ENCODE results near the gene C16orf54. TPM values are rescaled to one million over a fixed set of nuclear protein-coding genes. Genes with fewer than 3 reads are reported as not detected.

The C16orf54 gene
- total and polyA plus RNA-seq, 2 donors (not counting 1 experiment from before 2014, with no cell fraction given): not detected

DNA sequence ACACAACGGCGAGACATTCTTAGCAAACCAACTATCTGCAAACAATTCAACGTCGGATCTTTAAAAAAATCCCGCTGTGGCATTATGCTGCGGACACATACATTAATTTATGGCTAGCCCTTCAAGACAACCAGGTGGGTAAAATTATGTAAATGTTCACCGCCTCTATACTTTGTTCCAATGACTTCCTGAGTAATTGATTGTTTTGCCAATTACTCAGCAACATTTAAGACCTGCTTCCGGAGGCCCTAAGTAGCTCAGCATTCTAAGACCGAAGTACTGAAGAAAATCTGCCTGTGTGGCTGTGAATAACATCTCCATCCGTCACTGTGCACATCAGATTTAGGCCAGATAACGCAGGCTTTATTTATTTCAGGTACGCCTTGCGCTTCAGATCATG, 43.5 kb downstream of the C16orf54 start:
- H4K20me1 ChIP-seq (ENCODE audit: control insufficient read depth, extremely low read depth, insufficient read depth, low read length): no peaks in the 10 kb centered on the region
- H3K9me3 ChIP-seq (ENCODE audit: control insufficient read depth, insufficient read depth, low read depth, low read length): no peaks in the 10 kb centered on the region
- no peak overlapping the region for H3K27ac ChIP-seq (ENCODE audit: insufficient read depth, low read length)
- no peak overlapping the region for H3K4me2 ChIP-seq (ENCODE audit: extremely low read depth, insufficient read depth, low read length)
- DNase-seq (ENCODE audit: low read depth in 2 of 2): no peak
- no peaks in the 10 kb centered on the region for H3K4me1 ChIP-seq (ENCODE audit: control insufficient read depth, extremely low read depth, insufficient read depth, low read length)
- TF ChIP-seq, protein P1, sequence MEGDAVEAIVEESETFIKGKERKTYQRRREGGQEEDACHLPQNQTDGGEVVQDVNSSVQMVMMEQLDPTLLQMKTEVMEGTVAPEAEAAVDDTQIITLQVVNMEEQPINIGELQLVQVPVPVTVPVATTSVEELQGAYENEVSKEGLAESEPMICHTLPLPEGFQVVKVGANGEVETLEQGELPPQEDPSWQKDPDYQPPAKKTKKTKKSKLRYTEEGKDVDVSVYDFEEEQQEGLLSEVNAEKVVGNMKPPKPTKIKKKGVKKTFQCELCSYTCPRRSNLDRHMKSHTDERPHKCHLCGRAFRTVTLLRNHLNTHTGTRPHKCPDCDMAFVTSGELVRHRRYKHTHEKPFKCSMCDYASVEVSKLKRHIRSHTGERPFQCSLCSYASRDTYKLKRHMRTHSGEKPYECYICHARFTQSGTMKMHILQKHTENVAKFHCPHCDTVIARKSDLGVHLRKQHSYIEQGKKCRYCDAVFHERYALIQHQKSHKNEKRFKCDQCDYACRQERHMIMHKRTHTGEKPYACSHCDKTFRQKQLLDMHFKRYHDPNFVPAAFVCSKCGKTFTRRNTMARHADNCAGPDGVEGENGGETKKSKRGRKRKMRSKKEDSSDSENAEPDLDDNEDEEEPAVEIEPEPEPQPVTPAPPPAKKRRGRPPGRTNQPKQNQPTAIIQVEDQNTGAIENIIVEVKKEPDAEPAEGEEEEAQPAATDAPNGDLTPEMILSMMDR (conservative IDR thresholded peaks at IDR 0.05 in 1 of 2, IDR thresholded peaks at IDR 0.05 in 1 of 2; ENCODE audit: low read depth in 1 of 2, low read length in 2 of 2): no peak
- no peak for TF ChIP-seq EZH2 (IDR thresholded peaks at IDR 0.05; ENCODE audit: low read length, missing control alignments)
- no peak overlapping the region for H3K4me3 ChIP-seq (replicated peaks in 1 of 4; ENCODE audit: control extremely low read depth in 1 of 4, insufficient read depth in 1 of 4, low read depth in 3 of 4, low read length in 4 of 4)
- H3K36me3 ChIP-seq (ENCODE audit: control insufficient read depth, insufficient read depth, low read length): no peaks in the 10 kb centered on the region
- H3K9ac ChIP-seq (ENCODE audit: insufficient read depth, low read length): no peak overlapping the region
- H3K79me2 ChIP-seq (ENCODE audit: control insufficient read depth, insufficient read depth, low read length): no peaks in the 10 kb centered on the region
- H3K27me3 ChIP-seq (ENCODE audit: control insufficient read depth, insufficient read depth, low read length): no peaks in the 10 kb centered on the region
- no peak overlapping the region for H2AFZ ChIP-seq (ENCODE audit: low read length)

GRCh38 chr16:29701214-29701555, 44.6 kb downstream of the C16orf54 start:
- Histone ChIP-seq H3K9me3 (ENCODE audit: control insufficient read depth, insufficient read depth, low read depth, low read length) (no peaks in the 10 kb centered on the region), H3K4me3 (replicated peaks in 1 of 4; ENCODE audit: control extremely low read depth in 1 of 4, insufficient read depth in 1 of 4, low read depth in 3 of 4, low read length in 4 of 4) (no peak overlapping the region), H3K79me2 (ENCODE audit: control insufficient read depth, insufficient read depth, low read length) (no peaks in the 10 kb centered on the region), H3K27me3 (ENCODE audit: control insufficient read depth, insufficient read depth, low read length) (no peaks in the 10 kb centered on the region), H3K9ac (ENCODE audit: insufficient read depth, low read length) (no peak overlapping the region), H3K27ac (ENCODE audit: insufficient read depth, low read length) (no peak overlapping the region), H3K4me1 (ENCODE audit: control insufficient read depth, extremely low read depth, insufficient read depth, low read length) (no peaks in the 10 kb centered on the region), H3K36me3 (ENCODE audit: control insufficient read depth, insufficient read depth, low read length) (no peaks in the 10 kb centered on the region), H2AFZ (ENCODE audit: low read length) (no peak overlapping the region), H4K20me1 (ENCODE audit: control insufficient read depth, extremely low read depth, insufficient read depth, low read length) (no peaks in the 10 kb centered on the region), H3K4me2 (ENCODE audit: extremely low read depth, insufficient read depth, low read length) (no peak overlapping the region)
- no peak for DNase-seq (ENCODE audit: low read depth in 2 of 2)
- TF ChIP-seq, protein P1 (conservative IDR thresholded peaks at IDR 0.05 in 1 of 2, IDR thresholded peaks at IDR 0.05 in 1 of 2; ENCODE audit: low read depth in 1 of 2, low read length in 2 of 2): no peak
- no peak for TF ChIP-seq EZH2 (IDR thresholded peaks at IDR 0.05; ENCODE audit: low read length, missing control alignments)

GRCh38 chr16:29700253-29700987, 45.4 kb downstream of the C16orf54 start:
- H3K4me3 ChIP-seq (replicated peaks in 1 of 4; ENCODE audit: control extremely low read depth in 1 of 4, insufficient read depth in 1 of 4, low read depth in 3 of 4, low read length in 4 of 4): no peak overlapping the region
- H3K4me1 ChIP-seq (ENCODE audit: control insufficient read depth, extremely low read depth, insufficient read depth, low read length): no peaks in the 10 kb centered on the region
- TF ChIP-seq EZH2 (IDR thresholded peaks at IDR 0.05; ENCODE audit: low read length, missing control alignments): no peak
- TF ChIP-seq, protein P1 (conservative IDR thresholded peaks at IDR 0.05 in 1 of 2, IDR thresholded peaks at IDR 0.05 in 1 of 2; ENCODE audit: low read depth in 1 of 2, low read length in 2 of 2): peak; percentile 87 to 90
- H2AFZ ChIP-seq (ENCODE audit: low read length): peak overlapping the region; percentile 29
- H3K27me3 ChIP-seq (ENCODE audit: control insufficient read depth, insufficient read depth, low read length): no peaks in the 10 kb centered on the region
- H3K9ac ChIP-seq (ENCODE audit: insufficient read depth, low read length): no peak overlapping the region
- peak; percentile 80 to 89 for DNase-seq (ENCODE audit: low read depth in 2 of 2)
- peak overlapping the region; percentile 37 for H3K4me2 ChIP-seq (ENCODE audit: extremely low read depth, insufficient read depth, low read length)
- no peaks in the 10 kb centered on the region for H3K9me3 ChIP-seq (ENCODE audit: control insufficient read depth, insufficient read depth, low read depth, low read length)
- no peaks in the 10 kb centered on the region for H3K79me2 ChIP-seq (ENCODE audit: control insufficient read depth, insufficient read depth, low read length)
- no peaks in the 10 kb centered on the region for H4K20me1 ChIP-seq (ENCODE audit: control insufficient read depth, extremely low read depth, insufficient read depth, low read length)
- H3K36me3 ChIP-seq (ENCODE audit: control insufficient read depth, insufficient read depth, low read length): no peaks in the 10 kb centered on the region
- H3K27ac ChIP-seq (ENCODE audit: insufficient read depth, low read length): no peak overlapping the region
